ENCODE measurements around the gene ATG4A. TPM values are rescaled to one million over a fixed set of nuclear protein-coding genes. Genes with fewer than 3 reads are reported as not detected.

ATG4A gene
- total and polyA plus RNA-seq, 9 of the 15 experiments (the other 6 are each of a cell fraction or from before 2014, with no cell fraction given), result 7.3 to 24.5 (median 16.6) TPM

DNA sequence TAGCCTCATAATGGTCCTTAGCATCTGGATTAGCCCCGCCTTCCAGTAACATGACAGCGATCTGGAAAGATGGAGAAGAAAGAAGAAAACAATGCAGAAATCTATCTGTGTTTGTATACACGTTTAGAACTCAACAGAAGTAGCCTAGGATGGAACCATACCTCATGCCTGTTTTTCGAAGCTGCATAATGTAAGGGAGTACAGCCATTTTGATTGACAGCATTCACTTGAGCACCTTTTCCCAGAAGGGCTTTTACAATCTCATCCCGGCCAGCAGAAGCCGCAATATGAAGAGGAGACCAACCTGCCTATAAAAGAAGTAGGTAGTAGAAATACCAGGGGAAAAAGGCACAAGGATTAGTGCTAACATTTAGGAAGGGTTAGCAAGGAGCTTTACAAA, 3.8 kb upstream of the ATG4A start:
- no peak for FAIRE-seq
- in situ Hi-C loops (cut with MboI), result no loop called here

GRCh38 chrX:108088511-108088910, 3.1 kb upstream of the ATG4A start:
- Histone ChIP-seq H3K4me1 (replicated peaks in 1 of 2; ENCODE audit: control insufficient read depth in 2 of 2, insufficient read depth in 2 of 2, low read length in 2 of 2) (peaks cover 0 to 8% of the 10 kb centered on the region in 2 experiments; a peak in 2 of 5 replicates), H3K27ac (ENCODE audit: extremely low read depth, low read depth, low read length) (peak overlapping the region; percentile 63; the same call in 2 of the 3 replicates), H3K27me3 (ENCODE audit: control insufficient read depth in 2 of 2, insufficient read depth in 2 of 2, low read length in 2 of 2) (no peaks in the 10 kb centered on the region), H2AFZ (ENCODE audit: low read depth, low read length) (no peak overlapping the region), H3K36me3 (ENCODE audit: control insufficient read depth, insufficient read depth, low read length) (peaks cover 36% of the 10 kb centered on the region; the same call in 2 of the 3 replicates), H4K20me1 (replicated peaks; ENCODE audit: control insufficient read depth, insufficient read depth, low read length) (no peaks in the 10 kb centered on the region), H3K4me3 (peak overlapping the region; percentile 33; the same call in 1 of the 2 replicates), H3K9ac (ENCODE audit: insufficient read depth in 1 of 2, low read depth in 2 of 2, low read length in 2 of 2) (peak overlapping the region in 1 of 2 experiments; percentile 91; a peak in 2 of 4 replicates), H3K9me3 (replicated peaks; ENCODE audit: control insufficient read depth, insufficient read depth, low read depth, low read length) (no peaks in the 10 kb centered on the region), H3K79me2 (ENCODE audit: control insufficient read depth, insufficient read depth, low read length) (peaks cover 44% of the 10 kb centered on the region), H3K4me2 (ENCODE audit: insufficient read depth, low read length) (peak overlapping the region; percentile 74), H3K9me1 (ENCODE audit: control insufficient read depth, insufficient read depth, low read length) (no peaks in the 10 kb centered on the region)
- ATAC-seq (peak; percentile 18), FAIRE-seq (peak; percentile 69), DNase-seq (ENCODE audit: extremely low read depth in 1 of 4, low spot score in 3 of 4) (peak in 2 of 4 experiments; percentile 22 to 54)
- no TSS peak for BruUV-seq (replicated peaks)
- intact Hi-C loops (cut with micrococcal nuclease), result no loop called here
- CTCF ChIA-PET (ENCODE audit: low intra/inter-chr PET ratio), result no interaction called here
- in situ Hi-C loops (cut with MboI), result no loop called here
- POLR2A ChIA-PET, result interaction anchor here (0.6 kb wide), 1 partner anchor 60 kb away, joined by 4 read pairs; no protein-coding TSS in a partner anchor
- WGBS (ENCODE audit: insufficient coverage, low coverage, missing lambda C conversion rate), result 0% methylated on average over 1 of the region's 1 CpG
- TF ChIP-seq, protein P1, sequence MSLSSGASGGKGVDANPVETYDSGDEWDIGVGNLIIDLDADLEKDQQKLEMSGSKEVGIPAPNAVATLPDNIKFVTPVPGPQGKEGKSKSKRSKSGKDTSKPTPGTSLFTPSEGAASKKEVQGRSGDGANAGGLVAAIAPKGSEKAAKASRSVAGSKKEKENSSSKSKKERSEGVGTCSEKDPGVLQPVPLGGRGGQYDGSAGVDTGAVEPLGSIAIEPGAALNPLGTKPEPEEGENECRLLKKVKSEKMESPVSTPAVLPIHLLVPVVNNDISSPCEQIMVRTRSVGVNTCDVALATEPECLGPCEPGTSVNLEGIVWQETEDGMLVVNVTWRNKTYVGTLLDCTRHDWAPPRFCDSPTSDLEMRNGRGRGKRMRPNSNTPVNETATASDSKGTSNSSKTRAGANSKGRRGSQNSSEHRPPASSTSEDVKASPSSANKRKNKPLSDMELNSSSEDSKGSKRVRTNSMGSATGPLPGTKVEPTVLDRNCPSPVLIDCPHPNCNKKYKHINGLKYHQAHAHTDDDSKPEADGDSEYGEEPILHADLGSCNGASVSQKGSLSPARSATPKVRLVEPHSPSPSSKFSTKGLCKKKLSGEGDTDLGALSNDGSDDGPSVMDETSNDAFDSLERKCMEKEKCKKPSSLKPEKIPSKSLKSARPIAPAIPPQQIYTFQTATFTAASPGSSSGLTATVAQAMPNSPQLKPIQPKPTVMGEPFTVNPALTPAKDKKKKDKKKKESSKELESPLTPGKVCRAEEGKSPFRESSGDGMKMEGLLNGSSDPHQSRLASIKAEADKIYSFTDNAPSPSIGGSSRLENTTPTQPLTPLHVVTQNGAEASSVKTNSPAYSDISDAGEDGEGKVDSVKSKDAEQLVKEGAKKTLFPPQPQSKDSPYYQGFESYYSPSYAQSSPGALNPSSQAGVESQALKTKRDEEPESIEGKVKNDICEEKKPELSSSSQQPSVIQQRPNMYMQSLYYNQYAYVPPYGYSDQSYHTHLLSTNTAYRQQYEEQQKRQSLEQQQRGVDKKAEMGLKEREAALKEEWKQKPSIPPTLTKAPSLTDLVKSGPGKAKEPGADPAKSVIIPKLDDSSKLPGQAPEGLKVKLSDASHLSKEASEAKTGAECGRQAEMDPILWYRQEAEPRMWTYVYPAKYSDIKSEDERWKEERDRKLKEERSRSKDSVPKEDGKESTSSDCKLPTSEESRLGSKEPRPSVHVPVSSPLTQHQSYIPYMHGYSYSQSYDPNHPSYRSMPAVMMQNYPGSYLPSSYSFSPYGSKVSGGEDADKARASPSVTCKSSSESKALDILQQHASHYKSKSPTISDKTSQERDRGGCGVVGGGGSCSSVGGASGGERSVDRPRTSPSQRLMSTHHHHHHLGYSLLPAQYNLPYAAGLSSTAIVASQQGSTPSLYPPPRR (CRISPR knock-in tag; IDR thresholded peaks at IDR 0.05; ENCODE audit: borderline replicate concordance), result no peak
- TF ChIP-seq NFIC (IDR thresholded peaks at IDR 0.05), result peak; percentile 56
- no peak for TF ChIP-seq SRSF9 (IDR thresholded peaks at IDR 0.05; ENCODE audit: borderline replicate concordance, low read depth, low read length)

More for the DNA sequence above, 3.8 kb upstream of the ATG4A start:
- Histone ChIP-seq H3K9ac (ENCODE audit: insufficient read depth in 1 of 2, low read depth in 2 of 2, low read length in 2 of 2) (no peak overlapping the region), H3K36me3 (ENCODE audit: control insufficient read depth, insufficient read depth, low read length) (peaks cover 36% of the 10 kb centered on the region; the same call in 2 of the 3 replicates), H3K4me2 (ENCODE audit: insufficient read depth, low read length) (no peak overlapping the region), H3K27me3 (ENCODE audit: control insufficient read depth in 2 of 2, insufficient read depth in 2 of 2, low read length in 2 of 2) (no peaks in the 10 kb centered on the region), H4K20me1 (replicated peaks; ENCODE audit: control insufficient read depth, insufficient read depth, low read length) (no peaks in the 10 kb centered on the region), H3K9me3 (replicated peaks; ENCODE audit: control insufficient read depth, insufficient read depth, low read depth, low read length) (no peaks in the 10 kb centered on the region), H3K79me2 (ENCODE audit: control insufficient read depth, insufficient read depth, low read length) (peaks cover 44% of the 10 kb centered on the region), H3K9me1 (ENCODE audit: control insufficient read depth, insufficient read depth, low read length) (no peaks in the 10 kb centered on the region), H3K27ac (ENCODE audit: extremely low read depth, low read depth, low read length) (no peak overlapping the region; the same call in 2 of the 3 replicates), H3K4me3 (no peak overlapping the region), H3K4me1 (replicated peaks in 1 of 2; ENCODE audit: control insufficient read depth in 2 of 2, insufficient read depth in 2 of 2, low read length in 2 of 2) (peaks cover 0 to 8% of the 10 kb centered on the region in 2 experiments; a peak in 2 of 5 replicates), H2AFZ (ENCODE audit: low read depth, low read length) (no peak overlapping the region)
- ATAC-seq (no peak), DNase-seq (ENCODE audit: extremely low read depth in 1 of 4, low spot score in 3 of 4) (no peak)
- 88% methylated on average over 5 of the region's 6 CpGs for WGBS (ENCODE audit: insufficient coverage, low coverage, missing lambda C conversion rate)
- TF ChIP-seq PKNOX1 (IDR thresholded peaks at IDR 0.05), result peak; percentile 76
- no peak for TF ChIP-seq TCF3 (CRISPR knock-in tag; IDR thresholded peaks at IDR 0.05)
- ChIA-PET CTCF (ENCODE audit: low intra/inter-chr PET ratio) (no interaction called here), POLR2A (no interaction called here)
- no TSS peak for BruUV-seq (replicated peaks)
- intact Hi-C loops (cut with micrococcal nuclease), result no loop called here

All from K562 (cell line).